ENCODE results near the gene IFI27. TPM values are rescaled to one million over a fixed set of nuclear protein-coding genes. Genes with fewer than 3 reads are reported as not detected.

Gene IFI27
- total RNA-seq, 1 donor from 2014 or later, result 5.2 TPM

GRCh38 chr14:94132285-94132887 is 21.9 kb downstream of the IFI27 start:
- H3K9me3 Mint-ChIP-seq, result peaks cover 14% of the 10 kb centered on the region
- peaks cover 22% of the 10 kb centered on the region for H3K4me1 Mint-ChIP-seq (ENCODE audit: low read depth)
- intact Hi-C loops (cut with micrococcal nuclease), result loop anchor here (1.0 kb wide), 1 partner anchor 48 kb away; no protein-coding TSS in a partner anchor
- DNase-seq (ENCODE audit: low spot score), result peak; percentile 50
- H3K4me3 Mint-ChIP-seq (ENCODE audit: low read depth), result no peak overlapping the region
- no peaks in the 10 kb centered on the region for H3K36me3 Mint-ChIP-seq (ENCODE audit: low read depth)
- peaks cover 32% of the 10 kb centered on the region for H3K27me3 Mint-ChIP-seq (ENCODE audit: low read depth)
- H3K27ac Mint-ChIP-seq, result no peak overlapping the region

GRCh38 chr14:94135476-94135875 is 24.9 kb downstream of the IFI27 start:
- H3K9me3 Mint-ChIP-seq, result peaks cover 14% of the 10 kb centered on the region
- H3K4me3 Mint-ChIP-seq (ENCODE audit: low read depth), result no peak overlapping the region
- peaks cover 35% of the 10 kb centered on the region for H3K27me3 Mint-ChIP-seq (ENCODE audit: low read depth)
- intact Hi-C loops (cut with micrococcal nuclease), result no loop called here
- H3K27ac Mint-ChIP-seq, result no peak overlapping the region
- no peaks in the 10 kb centered on the region for H3K36me3 Mint-ChIP-seq (ENCODE audit: low read depth)
- peaks cover 6% of the 10 kb centered on the region for H3K4me1 Mint-ChIP-seq (ENCODE audit: low read depth)
- DNase-seq (ENCODE audit: low spot score), result no peak

- H3K4me1 Mint-ChIP-seq (ENCODE audit: low read depth), result peaks cover 6% of the 10 kb centered on the region
- peaks cover 14% of the 10 kb centered on the region for H3K9me3 Mint-ChIP-seq
- no peaks in the 10 kb centered on the region for H3K36me3 Mint-ChIP-seq (ENCODE audit: low read depth)
- H3K27ac Mint-ChIP-seq, result no peak overlapping the region
- peaks cover 31% of the 10 kb centered on the region for H3K27me3 Mint-ChIP-seq (ENCODE audit: low read depth)
- H3K4me3 Mint-ChIP-seq (ENCODE audit: low read depth), result no peak overlapping the region
- peak; percentile 75 for DNase-seq (ENCODE audit: low spot score)
- intact Hi-C loops (cut with micrococcal nuclease), result loop anchor here (1.0 to 2.0 kb wide), 3 partner anchors 44 to 100 kb away; partner anchors contain the start of genes DDX24 and IFI27L1
Measured at GRCh38 chr14:94136575-94137331, 26.2 kb downstream of the IFI27 start.

DNA sequence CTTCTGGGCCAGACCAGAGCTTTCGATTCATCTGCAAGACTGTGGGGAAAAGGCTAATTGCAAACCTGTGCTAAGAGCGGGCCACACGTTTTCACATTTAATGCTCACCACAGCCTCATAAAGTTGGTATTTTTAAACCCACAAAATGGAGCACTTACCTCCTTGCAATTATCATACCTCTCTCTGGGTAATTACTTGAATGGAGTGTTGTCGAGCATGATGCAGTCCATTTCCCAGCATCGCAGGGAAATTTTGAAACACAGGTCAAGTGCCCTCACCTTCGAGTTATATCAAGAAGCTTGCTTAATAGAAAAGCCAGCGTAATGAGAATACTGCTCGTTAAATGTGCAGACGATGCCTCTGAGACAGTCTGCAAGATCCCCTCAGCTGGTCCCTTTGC is 27.7 kb downstream of the IFI27 start:
- DNase-seq (ENCODE audit: low spot score), result no peak
- Mint-ChIP-seq H3K4me3 (ENCODE audit: low read depth) (no peak overlapping the region), H3K9me3 (peaks cover 14% of the 10 kb centered on the region), H3K27me3 (ENCODE audit: low read depth) (peaks cover 25% of the 10 kb centered on the region), H3K36me3 (ENCODE audit: low read depth) (no peaks in the 10 kb centered on the region), H3K27ac (no peak overlapping the region), H3K4me1 (ENCODE audit: low read depth) (peaks cover 4% of the 10 kb centered on the region)
- intact Hi-C loops (cut with micrococcal nuclease), result no loop called here

- H3K27me3 Mint-ChIP-seq (ENCODE audit: low read depth), result peaks cover 20% of the 10 kb centered on the region
- intact Hi-C loops (cut with micrococcal nuclease), result no loop called here
- no peaks in the 10 kb centered on the region for H3K36me3 Mint-ChIP-seq (ENCODE audit: low read depth)
- no peak for DNase-seq (ENCODE audit: low spot score)
- peaks cover 14% of the 10 kb centered on the region for H3K9me3 Mint-ChIP-seq
- no peak overlapping the region for H3K27ac Mint-ChIP-seq
- peaks cover 4% of the 10 kb centered on the region for H3K4me1 Mint-ChIP-seq (ENCODE audit: low read depth)
- H3K4me3 Mint-ChIP-seq (ENCODE audit: low read depth), result no peak overlapping the region
Measured at GRCh38 chr14:94139006-94139405, 28.5 kb downstream of the IFI27 start.

GRCh38 chr14:94139421-94139820 is 28.9 kb downstream of the IFI27 start:
- Mint-ChIP-seq H3K4me3 (ENCODE audit: low read depth) (no peak overlapping the region), H3K4me1 (ENCODE audit: low read depth) (peaks cover 5% of the 10 kb centered on the region), H3K9me3 (peaks cover 14% of the 10 kb centered on the region), H3K27me3 (ENCODE audit: low read depth) (peaks cover 19% of the 10 kb centered on the region), H3K36me3 (ENCODE audit: low read depth) (no peaks in the 10 kb centered on the region), H3K27ac (no peak overlapping the region)
- intact Hi-C loops (cut with micrococcal nuclease), result no loop called here
- no peak for DNase-seq (ENCODE audit: low spot score)

GRCh38 chr14:94142247-94142646 is 31.7 kb downstream of the IFI27 start:
- no peak overlapping the region for H3K27ac Mint-ChIP-seq
- no peak overlapping the region for H3K4me3 Mint-ChIP-seq (ENCODE audit: low read depth)
- H3K27me3 Mint-ChIP-seq (ENCODE audit: low read depth), result peaks cover 5% of the 10 kb centered on the region
- no peaks in the 10 kb centered on the region for H3K36me3 Mint-ChIP-seq (ENCODE audit: low read depth)
- no peaks in the 10 kb centered on the region for H3K9me3 Mint-ChIP-seq
- H3K4me1 Mint-ChIP-seq (ENCODE audit: low read depth), result peaks cover 13% of the 10 kb centered on the region
- DNase-seq (ENCODE audit: low spot score), result no peak
- intact Hi-C loops (cut with micrococcal nuclease), result no loop called here

GRCh38 chr14:94142836-94143235 is 32.3 kb downstream of the IFI27 start:
- no peak overlapping the region for H3K27ac Mint-ChIP-seq
- no peak for DNase-seq (ENCODE audit: low spot score)
- H3K9me3 Mint-ChIP-seq, result no peaks in the 10 kb centered on the region
- no peak overlapping the region for H3K4me3 Mint-ChIP-seq (ENCODE audit: low read depth)
- intact Hi-C loops (cut with micrococcal nuclease), result no loop called here
- H3K4me1 Mint-ChIP-seq (ENCODE audit: low read depth), result peaks cover 15% of the 10 kb centered on the region
- no peaks in the 10 kb centered on the region for H3K36me3 Mint-ChIP-seq (ENCODE audit: low read depth)
- peaks cover 6% of the 10 kb centered on the region for H3K27me3 Mint-ChIP-seq (ENCODE audit: low read depth)

DNA sequence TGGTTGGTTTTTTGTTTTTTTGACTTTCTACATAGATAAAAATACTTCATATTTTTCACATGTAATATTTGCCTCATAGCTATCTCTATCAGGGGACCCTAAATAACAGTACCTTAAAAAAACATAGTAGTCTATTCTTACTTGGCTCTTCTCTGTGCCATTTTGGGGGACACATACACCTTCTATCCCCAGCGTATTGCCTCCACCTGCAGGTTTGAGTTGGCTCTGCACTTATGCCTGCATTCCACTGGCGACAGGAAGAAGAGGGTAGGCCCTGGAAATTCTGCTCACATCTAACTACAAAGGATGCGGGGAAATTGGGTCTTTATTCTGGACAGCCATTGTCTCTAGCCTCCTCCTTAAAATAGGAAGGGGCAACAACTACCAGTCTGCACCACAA is 32.7 kb downstream of the IFI27 start:
- H3K36me3 Mint-ChIP-seq (ENCODE audit: low read depth), result no peaks in the 10 kb centered on the region
- no peak overlapping the region for H3K27ac Mint-ChIP-seq
- H3K9me3 Mint-ChIP-seq, result no peaks in the 10 kb centered on the region
- peaks cover 15% of the 10 kb centered on the region for H3K4me1 Mint-ChIP-seq (ENCODE audit: low read depth)
- H3K4me3 Mint-ChIP-seq (ENCODE audit: low read depth), result no peak overlapping the region
- H3K27me3 Mint-ChIP-seq (ENCODE audit: low read depth), result peaks cover 7% of the 10 kb centered on the region
- no peak for DNase-seq (ENCODE audit: low spot score)
- intact Hi-C loops (cut with micrococcal nuclease), result no loop called here

GRCh38 chr14:94143711-94144110 is 33.2 kb downstream of the IFI27 start:
- H3K4me3 Mint-ChIP-seq (ENCODE audit: low read depth), result no peak overlapping the region
- no peaks in the 10 kb centered on the region for H3K9me3 Mint-ChIP-seq
- H3K27me3 Mint-ChIP-seq (ENCODE audit: low read depth), result peaks cover 12% of the 10 kb centered on the region
- no peaks in the 10 kb centered on the region for H3K36me3 Mint-ChIP-seq (ENCODE audit: low read depth)
- peaks cover 15% of the 10 kb centered on the region for H3K4me1 Mint-ChIP-seq (ENCODE audit: low read depth)
- H3K27ac Mint-ChIP-seq, result no peak overlapping the region
- intact Hi-C loops (cut with micrococcal nuclease), result no loop called here
- DNase-seq (ENCODE audit: low spot score), result no peak

GRCh38 chr14:94144765-94145164 is 34.2 kb downstream of the IFI27 start:
- Mint-ChIP-seq H3K36me3 (ENCODE audit: low read depth) (no peaks in the 10 kb centered on the region), H3K9me3 (no peaks in the 10 kb centered on the region), H3K4me3 (ENCODE audit: low read depth) (no peak overlapping the region), H3K27me3 (ENCODE audit: low read depth) (peaks cover 19% of the 10 kb centered on the region), H3K4me1 (ENCODE audit: low read depth) (peaks cover 15% of the 10 kb centered on the region), H3K27ac (no peak overlapping the region)
- intact Hi-C loops (cut with micrococcal nuclease), result loop anchor here (1.0 kb wide), 1 partner anchor 30 kb away; the partner anchor contains the start of gene PPP4R4
- no peak for DNase-seq (ENCODE audit: low spot score)

DNA sequence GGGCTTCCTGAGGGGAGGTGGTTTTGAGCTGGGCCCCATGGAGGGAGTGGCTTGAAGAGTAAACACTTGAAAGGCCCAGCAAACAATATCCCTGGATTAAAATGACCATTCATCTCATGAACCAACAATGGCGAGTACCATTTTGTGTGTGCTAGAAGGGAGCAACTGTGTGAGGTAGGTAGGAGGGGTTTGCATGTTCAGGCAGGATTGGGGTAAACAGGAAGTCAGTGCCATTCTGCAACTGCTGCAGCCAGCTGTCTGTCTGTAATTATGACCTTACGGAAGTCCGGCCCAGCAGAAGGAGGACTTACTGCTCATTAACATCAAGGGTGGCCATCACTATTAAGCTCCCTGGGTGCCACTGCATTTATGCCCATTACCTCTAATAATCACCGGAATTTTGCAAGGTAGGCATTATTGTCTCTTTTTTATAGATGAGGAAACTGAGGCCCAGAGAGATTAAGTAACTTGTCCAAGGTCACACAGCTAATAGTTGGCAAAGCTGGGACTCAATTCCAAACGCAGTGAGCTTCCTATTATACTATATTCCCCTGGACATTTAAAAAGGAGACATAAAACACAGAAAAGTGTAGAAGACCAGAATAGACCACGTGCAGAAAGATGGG is 35.5 kb downstream of the IFI27 start:
- intact Hi-C loops (cut with micrococcal nuclease), result loop anchor here (1.0 kb wide), 1 partner anchor 28 kb away; the partner anchor contains the start of gene PPP4R4
- peaks cover 22% of the 10 kb centered on the region for H3K27me3 Mint-ChIP-seq (ENCODE audit: low read depth)
- no peak for DNase-seq (ENCODE audit: low spot score)
- H3K27ac Mint-ChIP-seq, result no peak overlapping the region
- H3K36me3 Mint-ChIP-seq (ENCODE audit: low read depth), result no peaks in the 10 kb centered on the region
- H3K9me3 Mint-ChIP-seq, result no peaks in the 10 kb centered on the region
- H3K4me3 Mint-ChIP-seq (ENCODE audit: low read depth), result no peak overlapping the region
- peaks cover 15% of the 10 kb centered on the region for H3K4me1 Mint-ChIP-seq (ENCODE audit: low read depth)

- Mint-ChIP-seq H3K36me3 (ENCODE audit: low read depth) (no peaks in the 10 kb centered on the region), H3K4me3 (ENCODE audit: low read depth) (no peak overlapping the region), H3K27ac (no peak overlapping the region), H3K9me3 (no peaks in the 10 kb centered on the region), H3K27me3 (ENCODE audit: low read depth) (peaks cover 27% of the 10 kb centered on the region), H3K4me1 (ENCODE audit: low read depth) (peaks cover 2% of the 10 kb centered on the region)
- intact Hi-C loops (cut with micrococcal nuclease), result no loop called here
- DNase-seq (ENCODE audit: low spot score), result no peak
Measured at GRCh38 chr14:94152676-94153075, 42.1 kb downstream of the IFI27 start.
